HEK293 (cell line): ENCODE data around the gene TP73.

Experiments
- RBAK ChIP-seq: fragments of 450-650 bp; formaldehyde crosslinking; IDR thresholded peaks from 2 replicates; pipeline ENCODE4 v1.5.1; 2016; ENCODE audit warnings: missing biosample characterization, missing genetic modification characterization
- YY1 ChIP-seq: fragments of 450-650 bp; formaldehyde crosslinking; IDR thresholded peaks from 2 replicates; pipeline ENCODE4 v1.5.1; 2018; ENCODE audit warnings: missing biosample characterization, missing genetic modification characterization
- ZNF37A ChIP-seq: fragments of 450-650 bp; IDR thresholded peaks from 2 replicates; pipeline ENCODE4 v1.5.1; 2018; ENCODE audit warnings: missing biosample characterization, missing genetic modification characterization
- ZNF658 ChIP-seq: fragments of 450-650 bp; formaldehyde crosslinking; IDR thresholded peaks from 2 replicates; pipeline ENCODE4; 2016; ENCODE audit warnings: missing biosample characterization, missing genetic modification characterization
- ZNF830 ChIP-seq: fragments of 450-650 bp; IDR thresholded peaks from 2 replicates; pipeline ENCODE4 v1.5.0; 2018; ENCODE audit warnings: missing biosample characterization, missing genetic modification characterization, low read depth, mild to moderate bottlenecking, moderate library complexity
- TF ChIP-seq, protein P1 (sequence below): fragments of 450-650 bp; formaldehyde crosslinking; IDR thresholded peaks from 2 replicates; pipeline ENCODE4 v1.5.1; 2016; ENCODE audit warnings: missing biosample characterization, missing genetic modification characterization
- TF ChIP-seq, protein P2 (sequence below): fragments of 450-650 bp; formaldehyde crosslinking; IDR thresholded peaks from 2 replicates; pipeline ENCODE4 v1.5.1; 2016; ENCODE audit warnings: missing biosample characterization, missing genetic modification characterization

DNA sequence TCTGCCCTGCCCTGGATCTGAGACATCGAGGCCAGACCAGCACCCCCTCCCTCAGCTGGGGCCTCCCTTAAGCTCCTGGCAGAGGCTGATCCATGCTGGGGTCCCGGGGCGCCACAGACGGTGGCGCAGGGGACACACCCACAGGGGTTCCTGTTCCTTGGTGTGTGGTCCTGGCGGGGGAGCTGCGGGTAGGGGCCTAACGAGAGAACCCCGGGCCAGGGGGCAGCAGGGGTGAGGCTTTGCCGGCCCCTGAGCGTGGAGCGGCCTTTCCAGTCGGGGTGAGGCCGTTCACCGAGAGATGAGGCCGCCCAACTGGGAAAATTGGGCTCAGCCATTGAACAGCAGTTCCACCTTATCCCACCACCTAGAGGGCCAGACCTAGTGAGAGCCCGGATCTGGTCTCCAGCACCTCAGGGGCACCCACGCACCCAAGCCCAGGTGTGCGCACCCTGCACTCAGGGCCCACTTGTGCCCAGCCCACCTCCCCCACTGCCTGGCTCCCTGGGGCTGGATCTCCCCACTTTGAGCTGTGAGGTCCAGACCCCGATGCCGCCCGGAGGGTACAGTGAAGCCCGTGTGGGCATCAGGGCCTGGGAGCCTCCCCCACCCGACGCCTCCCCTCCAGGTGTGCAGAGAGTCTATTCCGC is 54.5 kb downstream of the TP73 start:
- no peak for TF ChIP-seq ZNF830 (tag by site-specific recombination)
- TF ChIP-seq, protein P1, sequence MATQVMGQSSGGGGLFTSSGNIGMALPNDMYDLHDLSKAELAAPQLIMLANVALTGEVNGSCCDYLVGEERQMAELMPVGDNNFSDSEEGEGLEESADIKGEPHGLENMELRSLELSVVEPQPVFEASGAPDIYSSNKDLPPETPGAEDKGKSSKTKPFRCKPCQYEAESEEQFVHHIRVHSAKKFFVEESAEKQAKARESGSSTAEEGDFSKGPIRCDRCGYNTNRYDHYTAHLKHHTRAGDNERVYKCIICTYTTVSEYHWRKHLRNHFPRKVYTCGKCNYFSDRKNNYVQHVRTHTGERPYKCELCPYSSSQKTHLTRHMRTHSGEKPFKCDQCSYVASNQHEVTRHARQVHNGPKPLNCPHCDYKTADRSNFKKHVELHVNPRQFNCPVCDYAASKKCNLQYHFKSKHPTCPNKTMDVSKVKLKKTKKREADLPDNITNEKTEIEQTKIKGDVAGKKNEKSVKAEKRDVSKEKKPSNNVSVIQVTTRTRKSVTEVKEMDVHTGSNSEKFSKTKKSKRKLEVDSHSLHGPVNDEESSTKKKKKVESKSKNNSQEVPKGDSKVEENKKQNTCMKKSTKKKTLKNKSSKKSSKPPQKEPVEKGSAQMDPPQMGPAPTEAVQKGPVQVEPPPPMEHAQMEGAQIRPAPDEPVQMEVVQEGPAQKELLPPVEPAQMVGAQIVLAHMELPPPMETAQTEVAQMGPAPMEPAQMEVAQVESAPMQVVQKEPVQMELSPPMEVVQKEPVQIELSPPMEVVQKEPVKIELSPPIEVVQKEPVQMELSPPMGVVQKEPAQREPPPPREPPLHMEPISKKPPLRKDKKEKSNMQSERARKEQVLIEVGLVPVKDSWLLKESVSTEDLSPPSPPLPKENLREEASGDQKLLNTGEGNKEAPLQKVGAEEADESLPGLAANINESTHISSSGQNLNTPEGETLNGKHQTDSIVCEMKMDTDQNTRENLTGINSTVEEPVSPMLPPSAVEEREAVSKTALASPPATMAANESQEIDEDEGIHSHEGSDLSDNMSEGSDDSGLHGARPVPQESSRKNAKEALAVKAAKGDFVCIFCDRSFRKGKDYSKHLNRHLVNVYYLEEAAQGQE (tag by site-specific recombination), result no peak
- TF ChIP-seq ZNF37A (tag by site-specific recombination), result no peak
- TF ChIP-seq, protein P2, sequence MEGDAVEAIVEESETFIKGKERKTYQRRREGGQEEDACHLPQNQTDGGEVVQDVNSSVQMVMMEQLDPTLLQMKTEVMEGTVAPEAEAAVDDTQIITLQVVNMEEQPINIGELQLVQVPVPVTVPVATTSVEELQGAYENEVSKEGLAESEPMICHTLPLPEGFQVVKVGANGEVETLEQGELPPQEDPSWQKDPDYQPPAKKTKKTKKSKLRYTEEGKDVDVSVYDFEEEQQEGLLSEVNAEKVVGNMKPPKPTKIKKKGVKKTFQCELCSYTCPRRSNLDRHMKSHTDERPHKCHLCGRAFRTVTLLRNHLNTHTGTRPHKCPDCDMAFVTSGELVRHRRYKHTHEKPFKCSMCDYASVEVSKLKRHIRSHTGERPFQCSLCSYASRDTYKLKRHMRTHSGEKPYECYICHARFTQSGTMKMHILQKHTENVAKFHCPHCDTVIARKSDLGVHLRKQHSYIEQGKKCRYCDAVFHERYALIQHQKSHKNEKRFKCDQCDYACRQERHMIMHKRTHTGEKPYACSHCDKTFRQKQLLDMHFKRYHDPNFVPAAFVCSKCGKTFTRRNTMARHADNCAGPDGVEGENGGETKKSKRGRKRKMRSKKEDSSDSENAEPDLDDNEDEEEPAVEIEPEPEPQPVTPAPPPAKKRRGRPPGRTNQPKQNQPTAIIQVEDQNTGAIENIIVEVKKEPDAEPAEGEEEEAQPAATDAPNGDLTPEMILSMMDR (tag by site-specific recombination), result no peak
- no peak for TF ChIP-seq YY1 (tag by site-specific recombination)
- no peak for TF ChIP-seq RBAK (tag by site-specific recombination)
- no peak for TF ChIP-seq ZNF658 (tag by site-specific recombination)
